ENCODE measurements around the gene ELP2.

Gene ELP2

DNA sequence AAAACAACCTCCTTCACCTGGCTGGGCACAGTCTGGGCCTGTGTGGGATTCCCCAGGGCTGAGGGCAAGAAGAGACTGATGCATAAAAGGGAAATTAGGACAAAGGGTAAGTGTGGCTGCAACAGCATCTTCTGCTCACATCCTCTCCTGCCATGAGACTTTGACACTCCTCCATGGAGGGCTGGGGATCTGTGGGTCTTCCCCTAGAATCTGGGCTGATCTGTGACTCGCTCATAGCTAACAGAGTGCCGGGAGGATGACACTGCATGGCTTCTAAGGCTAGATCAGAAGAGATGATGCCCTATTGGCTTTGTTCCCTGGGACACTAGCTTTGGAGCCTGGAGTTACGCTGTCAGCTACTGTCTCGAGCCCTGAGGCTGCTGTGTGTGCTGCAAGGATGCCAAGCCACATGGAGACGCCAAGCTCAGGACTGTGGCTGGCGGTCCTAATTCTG, 81.9 kb downstream of the ELP2 start:
- H3K4me3 ChIP-seq (ENCODE audit: low read depth in 1 of 2, low read length in 2 of 2) = no peak overlapping the region
- H3K36me3 ChIP-seq (ENCODE audit: insufficient read depth, low read length) = no peaks in the 10 kb centered on the region
- H3K9me3 ChIP-seq (ENCODE audit: insufficient read depth, low read length, severe bottlenecking) = no peaks in the 10 kb centered on the region
- no peak overlapping the region for H3K4me2 ChIP-seq (ENCODE audit: insufficient read depth, low read length)
- H3K27me3 ChIP-seq (ENCODE audit: insufficient read depth, low read length, poor library complexity) = no peaks in the 10 kb centered on the region
- H3K9ac ChIP-seq (ENCODE audit: low read depth, low read length) = no peak overlapping the region
- no peaks in the 10 kb centered on the region for H4K20me1 ChIP-seq (ENCODE audit: insufficient read depth, low read length)
- H3K79me2 ChIP-seq (ENCODE audit: insufficient read depth, low read length) = no peaks in the 10 kb centered on the region
- DNase-seq (no peak), ATAC-seq (ENCODE audit: insufficient read depth, low read depth) (no peak)
- H2AFZ ChIP-seq (ENCODE audit: low read depth, low read length) = no peak overlapping the region
- no peak overlapping the region for H3K27ac ChIP-seq (ENCODE audit: low read length)
- TF ChIP-seq, protein P1, sequence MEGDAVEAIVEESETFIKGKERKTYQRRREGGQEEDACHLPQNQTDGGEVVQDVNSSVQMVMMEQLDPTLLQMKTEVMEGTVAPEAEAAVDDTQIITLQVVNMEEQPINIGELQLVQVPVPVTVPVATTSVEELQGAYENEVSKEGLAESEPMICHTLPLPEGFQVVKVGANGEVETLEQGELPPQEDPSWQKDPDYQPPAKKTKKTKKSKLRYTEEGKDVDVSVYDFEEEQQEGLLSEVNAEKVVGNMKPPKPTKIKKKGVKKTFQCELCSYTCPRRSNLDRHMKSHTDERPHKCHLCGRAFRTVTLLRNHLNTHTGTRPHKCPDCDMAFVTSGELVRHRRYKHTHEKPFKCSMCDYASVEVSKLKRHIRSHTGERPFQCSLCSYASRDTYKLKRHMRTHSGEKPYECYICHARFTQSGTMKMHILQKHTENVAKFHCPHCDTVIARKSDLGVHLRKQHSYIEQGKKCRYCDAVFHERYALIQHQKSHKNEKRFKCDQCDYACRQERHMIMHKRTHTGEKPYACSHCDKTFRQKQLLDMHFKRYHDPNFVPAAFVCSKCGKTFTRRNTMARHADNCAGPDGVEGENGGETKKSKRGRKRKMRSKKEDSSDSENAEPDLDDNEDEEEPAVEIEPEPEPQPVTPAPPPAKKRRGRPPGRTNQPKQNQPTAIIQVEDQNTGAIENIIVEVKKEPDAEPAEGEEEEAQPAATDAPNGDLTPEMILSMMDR (IDR thresholded peaks at IDR 0.05; ENCODE audit: borderline replicate concordance, extremely low read depth, low read length, poor library complexity, severe bottlenecking) = no peak
- no peak for TF ChIP-seq EZH2 (IDR thresholded peaks at IDR 0.05; ENCODE audit: borderline replicate concordance, low read depth, low read length, severe bottlenecking)
- no peaks in the 10 kb centered on the region for H3K4me1 ChIP-seq (ENCODE audit: insufficient read depth, low read length)

DNA sequence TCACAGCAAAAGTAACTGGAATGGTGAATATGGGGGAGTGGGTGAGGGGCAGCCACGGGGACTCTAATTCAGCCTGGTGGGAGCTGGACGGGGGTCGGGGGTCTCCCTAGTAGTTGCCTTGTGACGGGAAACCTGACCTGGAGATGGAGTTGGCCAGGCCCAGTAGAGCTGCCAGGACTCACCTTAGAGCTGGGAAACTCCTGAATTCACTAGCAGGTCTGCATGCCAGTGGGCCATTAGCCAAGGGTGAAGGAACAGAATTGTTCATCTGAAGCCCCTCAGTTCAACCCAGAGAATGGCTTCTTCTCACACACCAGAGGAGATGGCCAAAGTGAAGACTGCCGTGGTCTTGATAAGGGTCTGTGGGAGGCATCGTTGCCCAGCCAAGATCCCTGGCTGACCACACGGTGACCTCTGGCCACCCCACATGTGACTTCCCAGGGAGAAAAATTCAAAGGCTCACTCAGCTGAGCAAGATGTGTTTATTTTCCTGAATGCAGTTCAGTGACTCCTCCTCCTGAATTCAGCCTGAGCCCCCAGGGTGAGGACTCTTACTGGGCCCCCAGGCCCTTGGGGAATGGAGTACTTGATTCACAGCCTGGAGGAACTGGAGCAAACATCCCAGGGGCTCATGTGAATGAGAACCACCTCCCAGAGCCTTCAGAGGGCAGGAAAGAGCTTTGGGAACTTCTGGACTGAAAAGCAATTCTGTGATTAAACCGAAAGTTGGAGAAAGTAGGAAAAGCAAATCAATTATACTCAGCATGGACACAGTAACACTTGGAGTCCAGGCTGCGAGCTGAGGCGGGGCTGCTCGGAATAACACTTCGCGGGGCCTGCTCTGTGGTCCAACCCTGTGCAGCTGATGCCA, 82.8 kb downstream of the ELP2 start:
- DNase-seq = no peak
- H3K9me3 ChIP-seq (ENCODE audit: insufficient read depth, low read length, severe bottlenecking) = no peaks in the 10 kb centered on the region
- no peak overlapping the region for H2AFZ ChIP-seq (ENCODE audit: low read depth, low read length)
- H3K4me1 ChIP-seq (ENCODE audit: insufficient read depth, low read length) = no peaks in the 10 kb centered on the region
- H3K9ac ChIP-seq (ENCODE audit: low read depth, low read length) = no peak overlapping the region
- TF ChIP-seq EZH2 (IDR thresholded peaks at IDR 0.05; ENCODE audit: borderline replicate concordance, low read depth, low read length, severe bottlenecking) = no peak
- TF ChIP-seq, protein P1 (IDR thresholded peaks at IDR 0.05; ENCODE audit: borderline replicate concordance, extremely low read depth, low read length, poor library complexity, severe bottlenecking) = no peak
- no peaks in the 10 kb centered on the region for H4K20me1 ChIP-seq (ENCODE audit: insufficient read depth, low read length)
- no peak overlapping the region for H3K27ac ChIP-seq (ENCODE audit: low read length)
- H3K79me2 ChIP-seq (ENCODE audit: insufficient read depth, low read length) = no peaks in the 10 kb centered on the region
- H3K27me3 ChIP-seq (ENCODE audit: insufficient read depth, low read length, poor library complexity) = no peaks in the 10 kb centered on the region
- ATAC-seq (ENCODE audit: insufficient read depth, low read depth) = no peak
- H3K36me3 ChIP-seq (ENCODE audit: insufficient read depth, low read length) = no peaks in the 10 kb centered on the region
- H3K4me3 ChIP-seq (ENCODE audit: low read depth in 1 of 2, low read length in 2 of 2) = no peak overlapping the region
- H3K4me2 ChIP-seq (ENCODE audit: insufficient read depth, low read length) = no peak overlapping the region

DNA sequence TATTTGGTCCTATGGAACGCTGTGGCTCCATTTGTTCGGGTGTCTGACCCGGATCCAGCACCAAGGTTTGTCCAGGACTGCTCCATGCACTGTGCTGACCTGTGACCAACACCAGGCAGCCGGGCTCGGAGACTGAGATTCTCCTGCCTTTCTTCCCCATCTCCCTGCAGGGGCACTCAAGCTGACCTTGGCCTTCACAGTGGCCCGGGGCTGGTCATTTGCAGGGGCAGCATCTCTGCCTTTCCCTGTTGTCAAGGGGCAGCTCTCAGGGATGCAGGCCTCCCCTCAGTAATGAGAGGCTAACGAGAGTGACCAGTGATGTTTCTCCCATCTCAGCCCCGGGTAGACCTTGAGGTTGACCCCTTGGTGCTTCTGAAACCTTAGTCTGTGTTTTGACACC, 85.1 kb downstream of the ELP2 start:
- Histone ChIP-seq H3K9me3 (ENCODE audit: insufficient read depth, low read length, severe bottlenecking) (no peaks in the 10 kb centered on the region), H3K36me3 (ENCODE audit: insufficient read depth, low read length) (no peaks in the 10 kb centered on the region), H3K4me1 (ENCODE audit: insufficient read depth, low read length) (no peaks in the 10 kb centered on the region), H3K9ac (ENCODE audit: low read depth, low read length) (no peak overlapping the region), H3K79me2 (ENCODE audit: insufficient read depth, low read length) (no peaks in the 10 kb centered on the region), H2AFZ (ENCODE audit: low read depth, low read length) (no peak overlapping the region), H3K4me2 (ENCODE audit: insufficient read depth, low read length) (no peak overlapping the region), H3K27ac (ENCODE audit: low read length) (no peak overlapping the region), H3K4me3 (ENCODE audit: low read depth in 1 of 2, low read length in 2 of 2) (no peak overlapping the region), H3K27me3 (ENCODE audit: insufficient read depth, low read length, poor library complexity) (peaks cover 3% of the 10 kb centered on the region), H4K20me1 (ENCODE audit: insufficient read depth, low read length) (no peaks in the 10 kb centered on the region)
- no peak for DNase-seq
- ATAC-seq (ENCODE audit: insufficient read depth, low read depth) = no peak
- TF ChIP-seq, protein P1 (IDR thresholded peaks at IDR 0.05; ENCODE audit: borderline replicate concordance, extremely low read depth, low read length, poor library complexity, severe bottlenecking) = no peak
- no peak for TF ChIP-seq EZH2 (IDR thresholded peaks at IDR 0.05; ENCODE audit: borderline replicate concordance, low read depth, low read length, severe bottlenecking)

Data from DND-41 (cell line).